ENCODE measurements around the gene SNRPA1.

Gene SNRPA1

GRCh38 chr15:101326462-101327146, 31.6 kb upstream of the SNRPA1 start:
- H3K27me3 ChIP-seq (ENCODE audit: control insufficient read depth, insufficient read depth, low read length), result no peaks in the 10 kb centered on the region
- H3K9me3 ChIP-seq (ENCODE audit: control insufficient read depth, insufficient read depth, low read length), result no peaks in the 10 kb centered on the region
- WGBS (ENCODE audit: insufficient coverage, insufficient read length), result no CpG with 5 or more reads among the region's 21 CpGs
- no peak for DNase-seq (ENCODE audit: low read depth, low spot score)
- no peaks in the 10 kb centered on the region for H3K4me1 ChIP-seq (ENCODE audit: control insufficient read depth, insufficient read depth, low read length)
- no peaks in the 10 kb centered on the region for H3K36me3 ChIP-seq (ENCODE audit: control insufficient read depth, insufficient read depth, low read length)
- H3K27ac ChIP-seq (ENCODE audit: low read length), result no peak overlapping the region
- H3K4me3 ChIP-seq (ENCODE audit: low read length), result no peak overlapping the region

GRCh38 chr15:101326026-101326315, 30.9 kb upstream of the SNRPA1 start:
- Histone ChIP-seq H3K36me3 (ENCODE audit: control insufficient read depth, insufficient read depth, low read length) (no peaks in the 10 kb centered on the region), H3K27me3 (ENCODE audit: control insufficient read depth, insufficient read depth, low read length) (no peaks in the 10 kb centered on the region), H3K9me3 (ENCODE audit: control insufficient read depth, insufficient read depth, low read length) (no peaks in the 10 kb centered on the region), H3K4me1 (ENCODE audit: control insufficient read depth, insufficient read depth, low read length) (no peaks in the 10 kb centered on the region), H3K27ac (ENCODE audit: low read length) (no peak overlapping the region), H3K4me3 (ENCODE audit: low read length) (no peak overlapping the region)
- WGBS (ENCODE audit: insufficient coverage, insufficient read length), result no CpG with 5 or more reads among the region's 8 CpGs
- no peak for DNase-seq (ENCODE audit: low read depth, low spot score)

GRCh38 chr15:101325263-101326025, 30.4 kb upstream of the SNRPA1 start:
- DNase-seq (ENCODE audit: low read depth, low spot score), result no peak
- H3K27ac ChIP-seq (ENCODE audit: low read length), result no peak overlapping the region
- H3K36me3 ChIP-seq (ENCODE audit: control insufficient read depth, insufficient read depth, low read length), result no peaks in the 10 kb centered on the region
- H3K4me3 ChIP-seq (ENCODE audit: low read length), result no peak overlapping the region
- no CpG with 5 or more reads among the region's 19 CpGs for WGBS (ENCODE audit: insufficient coverage, insufficient read length)
- no peaks in the 10 kb centered on the region for H3K27me3 ChIP-seq (ENCODE audit: control insufficient read depth, insufficient read depth, low read length)
- H3K4me1 ChIP-seq (ENCODE audit: control insufficient read depth, insufficient read depth, low read length), result no peaks in the 10 kb centered on the region
- H3K9me3 ChIP-seq (ENCODE audit: control insufficient read depth, insufficient read depth, low read length), result no peaks in the 10 kb centered on the region

GRCh38 chr15:101324524-101325177, 29.6 kb upstream of the SNRPA1 start:
- H3K27ac ChIP-seq (ENCODE audit: low read length), result no peak overlapping the region

GRCh38 chr15:101323793-101324523, 28.9 kb upstream of the SNRPA1 start:
- no peaks in the 10 kb centered on the region for H3K27me3 ChIP-seq (ENCODE audit: control insufficient read depth, insufficient read depth, low read length)
- H3K36me3 ChIP-seq (ENCODE audit: control insufficient read depth, insufficient read depth, low read length), result no peaks in the 10 kb centered on the region
- H3K4me3 ChIP-seq (ENCODE audit: low read length), result no peak overlapping the region
- no peaks in the 10 kb centered on the region for H3K4me1 ChIP-seq (ENCODE audit: control insufficient read depth, insufficient read depth, low read length)
- H3K27ac ChIP-seq (ENCODE audit: low read length), result no peak overlapping the region
- no peaks in the 10 kb centered on the region for H3K9me3 ChIP-seq (ENCODE audit: control insufficient read depth, insufficient read depth, low read length)
- DNase-seq (ENCODE audit: low read depth, low spot score), result no peak
- WGBS (ENCODE audit: insufficient coverage, insufficient read length), result no CpG with 5 or more reads among the region's 21 CpGs

More at GRCh38 chr15:101324524-101325177, 29.6 kb upstream of the SNRPA1 start:
- Histone ChIP-seq H3K36me3 (ENCODE audit: control insufficient read depth, insufficient read depth, low read length) (no peaks in the 10 kb centered on the region), H3K27me3 (ENCODE audit: control insufficient read depth, insufficient read depth, low read length) (no peaks in the 10 kb centered on the region), H3K4me1 (ENCODE audit: control insufficient read depth, insufficient read depth, low read length) (no peaks in the 10 kb centered on the region), H3K4me3 (ENCODE audit: low read length) (no peak overlapping the region), H3K9me3 (ENCODE audit: control insufficient read depth, insufficient read depth, low read length) (no peaks in the 10 kb centered on the region)
- no peak for DNase-seq (ENCODE audit: low read depth, low spot score)
- no CpG with 5 or more reads among the region's 13 CpGs for WGBS (ENCODE audit: insufficient coverage, insufficient read length)

GRCh38 chr15:101322854-101323477, 27.9 kb upstream of the SNRPA1 start:
- Histone ChIP-seq H3K9me3 (ENCODE audit: control insufficient read depth, insufficient read depth, low read length) (no peaks in the 10 kb centered on the region), H3K27me3 (ENCODE audit: control insufficient read depth, insufficient read depth, low read length) (no peaks in the 10 kb centered on the region), H3K36me3 (ENCODE audit: control insufficient read depth, insufficient read depth, low read length) (no peaks in the 10 kb centered on the region), H3K27ac (ENCODE audit: low read length) (no peak overlapping the region), H3K4me1 (ENCODE audit: control insufficient read depth, insufficient read depth, low read length) (no peaks in the 10 kb centered on the region), H3K4me3 (ENCODE audit: low read length) (no peak overlapping the region)
- WGBS (ENCODE audit: insufficient coverage, insufficient read length), result no CpG with 5 or more reads among the region's 17 CpGs
- no peak for DNase-seq (ENCODE audit: low read depth, low spot score)

GRCh38 chr15:101322016-101322695, 27.1 kb upstream of the SNRPA1 start:
- DNase-seq (ENCODE audit: low read depth, low spot score), result no peak
- no peaks in the 10 kb centered on the region for H3K9me3 ChIP-seq (ENCODE audit: control insufficient read depth, insufficient read depth, low read length)
- no CpG with 5 or more reads among the region's 21 CpGs for WGBS (ENCODE audit: insufficient coverage, insufficient read length)
- no peaks in the 10 kb centered on the region for H3K4me1 ChIP-seq (ENCODE audit: control insufficient read depth, insufficient read depth, low read length)
- no peak overlapping the region for H3K27ac ChIP-seq (ENCODE audit: low read length)
- no peak overlapping the region for H3K4me3 ChIP-seq (ENCODE audit: low read length)
- H3K36me3 ChIP-seq (ENCODE audit: control insufficient read depth, insufficient read depth, low read length), result no peaks in the 10 kb centered on the region
- H3K27me3 ChIP-seq (ENCODE audit: control insufficient read depth, insufficient read depth, low read length), result no peaks in the 10 kb centered on the region

- Histone ChIP-seq H3K27ac (ENCODE audit: low read length) (no peak overlapping the region), H3K27me3 (ENCODE audit: control insufficient read depth, insufficient read depth, low read length) (no peaks in the 10 kb centered on the region), H3K36me3 (ENCODE audit: control insufficient read depth, insufficient read depth, low read length) (no peaks in the 10 kb centered on the region), H3K4me3 (ENCODE audit: low read length) (no peak overlapping the region), H3K4me1 (ENCODE audit: control insufficient read depth, insufficient read depth, low read length) (no peaks in the 10 kb centered on the region), H3K9me3 (ENCODE audit: control insufficient read depth, insufficient read depth, low read length) (no peaks in the 10 kb centered on the region)
- DNase-seq (ENCODE audit: low read depth, low spot score), result peak; percentile 25
- no CpG with 5 or more reads among the region's 21 CpGs for WGBS (ENCODE audit: insufficient coverage, insufficient read length)
These were observed 25.5 kb upstream of the SNRPA1 start for GRCh38 chr15:101320501-101321052.

GRCh38 chr15:101318839-101319238, 23.8 kb upstream of the SNRPA1 start:
- H3K27ac ChIP-seq (ENCODE audit: low read length), result no peak overlapping the region

More at GRCh38 chr15:101318839-101319238, 23.8 kb upstream of the SNRPA1 start:
- WGBS (ENCODE audit: insufficient coverage, insufficient read length), result no CpG with 5 or more reads among the region's 7 CpGs
- H3K9me3 ChIP-seq (ENCODE audit: control insufficient read depth, insufficient read depth, low read length), result no peaks in the 10 kb centered on the region
- H3K4me1 ChIP-seq (ENCODE audit: control insufficient read depth, insufficient read depth, low read length), result no peaks in the 10 kb centered on the region
- DNase-seq (ENCODE audit: low read depth, low spot score), result no peak
- no peak overlapping the region for H3K4me3 ChIP-seq (ENCODE audit: low read length)
- H3K36me3 ChIP-seq (ENCODE audit: control insufficient read depth, insufficient read depth, low read length), result no peaks in the 10 kb centered on the region
- no peaks in the 10 kb centered on the region for H3K27me3 ChIP-seq (ENCODE audit: control insufficient read depth, insufficient read depth, low read length)

Data from iPS DF 6.9 (cell line).